Peyer's patch (tissue), 4 donors: ENCODE results near the gene ABCA13. TPM values are rescaled to one million over a fixed set of nuclear protein-coding genes. Genes with fewer than 3 reads are reported as not detected.

ENCODE experiments used
- DNase-seq, 3 donors: peaks; one replicate each; pipeline ENCODE4 v3.0.0-alpha.2; 2017 to 2019
- H3K27ac ChIP-seq, 4 donors: fragments of 200-600 bp; sonication (generic); one replicate each; pipeline ENCODE4 v1.5.1; 2016 to 2019
- H3K27me3 ChIP-seq, 2 donors: fragments of 200-600 bp; sonication (generic); one replicate each; pipeline ENCODE4 v1.5.1; 2019
- H3K36me3 ChIP-seq, 3 donors: fragments of 200-600 bp; sonication (generic); one replicate each; pipeline ENCODE4 v1.5.1; 2016 to 2019
- H3K4me1 ChIP-seq, 4 donors: fragments of 200-600 bp; sonication (generic); one replicate each; pipeline ENCODE4 v1.5.1; 2016 to 2019
- H3K4me3 ChIP-seq, 4 donors: fragments of 200-600 bp; sonication (generic); 1 replicate in 3 of 4; 2 replicates in 1 of 4; pipeline ENCODE4 v1.5.1; 2016 to 2019; ENCODE audit warnings: mild to moderate bottlenecking in 1 of 4
- H3K9me3 ChIP-seq, 4 donors: fragments of 200-600 bp; sonication (generic); one replicate each; pipeline ENCODE4 v1.5.1; 2016 to 2019; ENCODE audit warnings: mild to moderate bottlenecking in 1 of 4
- CTCF ChIP-seq, 6 experiments: fragments of 450-650 bp in 4 of 6; fragments of 200-600 bp in 2 of 6; sonication (generic) in 1 of 6; IDR thresholded peaks; one replicate each; pipeline ENCODE4 v1.5.1; 2017 to 2019; ENCODE audit warnings: antibody characterized with exemption in 6 of 6, mild to moderate bottlenecking in 3 of 6, moderate library complexity in 1 of 6
- POLR2A ChIP-seq, 2 donors: fragments of 450-650 bp; IDR thresholded peaks; one replicate each; pipeline ENCODE4 v1.5.1; 2017; ENCODE audit warnings: antibody characterized with exemption in 2 of 2, mild to moderate bottlenecking in 2 of 2, moderate library complexity in 2 of 2
- total RNA-seq, 4 donors: library from RNA; depleted of rRNA; stranded (reverse); fragments of >200 nt; gene quantifications; one replicate each; pipeline ENCODE4 v1.1.0, GENCODE V29; 2016

ABCA13 gene
- total RNA-seq, 4 donors from 2014 or later = 0.53 to 2.7 (median 1.7) TPM

- H3K36me3 ChIP-seq = no peaks in the 10 kb centered on the region
- no peaks in the 10 kb centered on the region for H3K4me1 ChIP-seq
- no peaks in the 10 kb centered on the region for H3K9me3 ChIP-seq
- H3K4me3 ChIP-seq = no peak overlapping the region
- no peaks in the 10 kb centered on the region for H3K27me3 ChIP-seq
- H3K27ac ChIP-seq = no peak overlapping the region
- DNase-seq = no peak
- TF ChIP-seq POLR2A (IDR thresholded peaks at IDR 0.05) (no peak), CTCF (IDR thresholded peaks at IDR 0.05) (no peak)
Observed at GRCh38 chr7:48363174-48363573, 191.9 kb downstream of the ABCA13 start.

GRCh38 chr7:48365010-48365409, 193.8 kb downstream of the ABCA13 start:
- no peaks in the 10 kb centered on the region for H3K36me3 ChIP-seq
- H3K27ac ChIP-seq = no peak overlapping the region
- H3K4me3 ChIP-seq = no peak overlapping the region
- H3K4me1 ChIP-seq = no peaks in the 10 kb centered on the region
- H3K27me3 ChIP-seq = no peaks in the 10 kb centered on the region
- H3K9me3 ChIP-seq = no peaks in the 10 kb centered on the region
- TF ChIP-seq CTCF (IDR thresholded peaks at IDR 0.05) (no peak), POLR2A (IDR thresholded peaks at IDR 0.05) (no peak)
- no peak for DNase-seq

GRCh38 chr7:48366096-48366495, 194.8 kb downstream of the ABCA13 start:
- DNase-seq = no peak
- no peaks in the 10 kb centered on the region for H3K27me3 ChIP-seq
- no peaks in the 10 kb centered on the region for H3K9me3 ChIP-seq
- H3K36me3 ChIP-seq = no peaks in the 10 kb centered on the region
- H3K4me1 ChIP-seq = no peaks in the 10 kb centered on the region
- no peak for TF ChIP-seq CTCF (IDR thresholded peaks at IDR 0.05)
- no peak for TF ChIP-seq POLR2A (IDR thresholded peaks at IDR 0.05)
- H3K4me3 ChIP-seq = no peak overlapping the region
- no peak overlapping the region for H3K27ac ChIP-seq

- DNase-seq = no peak
- H3K4me1 ChIP-seq = no peaks in the 10 kb centered on the region
Observed at GRCh38 chr7:48376263-48376662, 205.0 kb downstream of the ABCA13 start.

GRCh38 chr7:48380921-48381320, 209.7 kb downstream of the ABCA13 start:
- H3K4me1 ChIP-seq = no peaks in the 10 kb centered on the region
- H3K9me3 ChIP-seq = no peaks in the 10 kb centered on the region
- H3K27ac ChIP-seq = no peak overlapping the region
- TF ChIP-seq CTCF (IDR thresholded peaks at IDR 0.05) = no peak
- no peak overlapping the region for H3K4me3 ChIP-seq
- H3K36me3 ChIP-seq = no peaks in the 10 kb centered on the region
- no peaks in the 10 kb centered on the region for H3K27me3 ChIP-seq
- no peak for DNase-seq

More at GRCh38 chr7:48376263-48376662, 205.0 kb downstream of the ABCA13 start:
- no peak overlapping the region for H3K27ac ChIP-seq
- no peaks in the 10 kb centered on the region for H3K9me3 ChIP-seq
- no peak overlapping the region for H3K4me3 ChIP-seq
- no peaks in the 10 kb centered on the region for H3K36me3 ChIP-seq
- no peaks in the 10 kb centered on the region for H3K27me3 ChIP-seq
- TF ChIP-seq CTCF (IDR thresholded peaks at IDR 0.05) (no peak), POLR2A (IDR thresholded peaks at IDR 0.05) (no peak)

GRCh38 chr7:48381571-48381970, 210.3 kb downstream of the ABCA13 start:
- H3K36me3 ChIP-seq = no peaks in the 10 kb centered on the region
- H3K4me3 ChIP-seq = no peak overlapping the region
- no peaks in the 10 kb centered on the region for H3K4me1 ChIP-seq
- TF ChIP-seq CTCF (IDR thresholded peaks at IDR 0.05) (no peak), POLR2A (IDR thresholded peaks at IDR 0.05) (no peak)
- no peak overlapping the region for H3K27ac ChIP-seq
- no peak for DNase-seq
- H3K9me3 ChIP-seq = no peaks in the 10 kb centered on the region
- no peaks in the 10 kb centered on the region for H3K27me3 ChIP-seq
